DMS79 treated with DMSO at 0.1 percent for 48 hours (cell line): ENCODE measurements around the gene MBIP.
A peak's percentile ranks its signal among the peaks of the same experiment; 100 is the strongest.

Experiments used
- DNase-seq: peaks from one replicate; lab custom pipeline; 2025; lab: John Stamatoyannopoulos, UW

Gene MBIP

GRCh38 chr14:36313898-36314297 is 6.5 kb downstream of the MBIP start:
- peak; percentile 88 for DNase-seq

GRCh38 chr14:36313206-36313605 is 7.2 kb downstream of the MBIP start:
- peak; percentile 77 for DNase-seq

- DNase-seq = no peak
Measured at GRCh38 chr14:36306836-36307235, 13.6 kb downstream of the MBIP start.

GRCh38 chr14:36304895-36305294 is 15.5 kb downstream of the MBIP start:
- no peak for DNase-seq

- DNase-seq = no peak
Measured at GRCh38 chr14:36303960-36304359, 16.5 kb downstream of the MBIP start.

GRCh38 chr14:36302823-36303222 is 17.6 kb downstream of the MBIP start:
- no peak for DNase-seq

GRCh38 chr14:36301159-36301558 is 19.3 kb downstream of the MBIP start:
- DNase-seq = no peak

GRCh38 chr14:36300337-36300736 is 20.1 kb downstream of the MBIP start:
- DNase-seq = no peak

- no peak for DNase-seq
Measured at GRCh38 chr14:36295642-36296627, 24.5 kb downstream of the MBIP start.

- DNase-seq = no peak
Measured at GRCh38 chr14:36294543-36294942, 25.9 kb downstream of the MBIP start.

- no peak for DNase-seq
Measured at GRCh38 chr14:36293824-36294223, 26.6 kb downstream of the MBIP start.

- DNase-seq = no peak
Measured at GRCh38 chr14:36289954-36290353, 30.5 kb downstream of the MBIP start.

- no peak for DNase-seq
Measured at GRCh38 chr14:36288496-36288895, 31.9 kb downstream of the MBIP start.

GRCh38 chr14:36284971-36285595 is 35.4 kb downstream of the MBIP start:
- DNase-seq = no peak

GRCh38 chr14:36281309-36281708 is 39.1 kb downstream of the MBIP start:
- DNase-seq = peak; percentile 77

GRCh38 chr14:36279306-36280190 is 40.9 kb downstream of the MBIP start:
- DNase-seq = peak; percentile 98

- peak; percentile 89 for DNase-seq
Measured at GRCh38 chr14:36275741-36276140, 44.7 kb downstream of the MBIP start.

GRCh38 chr14:36271939-36272907 is 48.2 kb downstream of the MBIP start:
- peak; percentile 93 for DNase-seq

GRCh38 chr14:36271222-36271621 is 49.2 kb downstream of the MBIP start:
- peak; percentile 68 for DNase-seq

GRCh38 chr14:36270191-36270590 is 50.2 kb downstream of the MBIP start:
- DNase-seq = peak; percentile 69

GRCh38 chr14:36268121-36268520 is 52.3 kb downstream of the MBIP start:
- peak; percentile 99 for DNase-seq
